Heart left ventricle (tissue), 16 donors: ENCODE results near the gene PMEPA1. TPM values are rescaled to one million over a fixed set of nuclear protein-coding genes. Genes with fewer than 3 reads are reported as not detected.

ENCODE experiments used
- ATAC-seq, 4 donors: fragments of 200-7000 bp; cut with Tn5 transposase; one replicate each; pipeline ENCODE4 v1.9.1; 2020 to 2022; ENCODE audit warnings: moderate library complexity in 4 of 4, mild to moderate bottlenecking in 3 of 4, moderate number of reproducible peaks in 1 of 4
- DNase-seq, 5 donors: peaks; one replicate each; pipeline ENCODE4 v3.0.0-alpha.2; 2020
- H3K27ac ChIP-seq, 12 donors: fragments of 200-600 bp; sonication (generic) in 4 of 12; one replicate each; pipeline versions ENCODE4 v1.5.0 to v1.8.0; 2016 to 2022; ENCODE audit warnings: mild to moderate bottlenecking in 2 of 12
- H3K27me3 ChIP-seq, 9 donors: fragments of 200-600 bp; sonication (generic) in 2 of 9; one replicate each; pipeline versions ENCODE4 v1.5.1 to v1.8.0; 2016 to 2022; ENCODE audit warnings: mild to moderate bottlenecking in 3 of 9
- H3K36me3 ChIP-seq, 9 donors: fragments of 200-600 bp; sonication (generic) in 2 of 9; one replicate each; pipeline versions ENCODE4 v1.5.0 to v1.8.0; 2018 to 2022; ENCODE audit warnings: mild to moderate bottlenecking in 2 of 9
- H3K4me1 ChIP-seq, 12 donors: fragments of 200-600 bp; sonication (generic) in 4 of 12; one replicate each; pipeline versions ENCODE4 v1.5.0 to v1.8.0; 2016 to 2022; ENCODE audit warnings: mild to moderate bottlenecking in 3 of 12
- H3K4me3 ChIP-seq, 12 donors: fragments of 200-600 bp; sonication (generic) in 4 of 12; one replicate each; pipeline versions ENCODE4 v1.5.0 to v1.8.0; 2017 to 2022; ENCODE audit warnings: mild to moderate bottlenecking in 9 of 12, moderate library complexity in 4 of 12
- H3K9me3 ChIP-seq, 12 donors: fragments of 200-600 bp; sonication (generic) in 4 of 12; one replicate each; pipeline versions ENCODE4 v1.5.0 to v1.8.0; 2016 to 2022; ENCODE audit warnings: mild to moderate bottlenecking in 1 of 12
- POLR2A ChIP-seq, 2 donors: fragments of 450-650 bp; IDR thresholded peaks; one replicate each; pipeline ENCODE4 v1.6.1; 2017; ENCODE audit warnings: antibody characterized with exemption in 2 of 2, mild to moderate bottlenecking in 2 of 2, moderate library complexity in 2 of 2
- WGBS, 4 donors: extraction: QIAGEN DNeasy Blood & Tissue Kit in 2 of 4; methylation state at CpG; one replicate each; pipeline versions ENCODE4 v1.1.5 to v1.1.7; 2013 to 2018; 5-methylcytosine and 5-hydroxymethylcytosine counted together
- intact Hi-C, 10 donors: fragments of 100-400 bp; cut with DNase I; formaldehyde crosslinking; loops; one replicate each; pipeline versions ENCODE4 v1.11.1 to v1.14.2; 2022
- polyA plus RNA-seq, 2 donors: library from polyadenylated mRNA; stranded (reverse); fragments of 200-250 nt; gene quantifications; one replicate each; pipeline ENCODE4 v1.2.3, GENCODE V29; 2013
- total RNA-seq, 9 donors: library from RNA; depleted of rRNA in 2 of 9; stranded (reverse); fragments of >200 nt in 2 of 9; fragmentation: NEBNext Ultra II Directional in 3 of 9; extraction: Animal tissue kit (Norgen Biotek cat#: 25700) in 3 of 9; gene quantifications; one replicate each; pipeline versions ENCODE4 v1.1.0 to v1.2.4, GENCODE V29; 2016 to 2023
- TF ChIP-seq, protein P1 (sequence below), 12 donors: fragments of 200-600 bp; sonication (generic) in 4 of 12; IDR thresholded peaks; one replicate each; pipeline versions ENCODE4 v1.5.0 to v1.8.0; 2018 to 2022; ENCODE audit warnings: antibody characterized with exemption in 12 of 12, mild to moderate bottlenecking in 5 of 12
- donor health status: ischemic (EF 13 %, LVEDD 7.1; RV severe dilation, severe dysfunction).
- donor health status: healthy with polysubstance abuse.
- donor health status: DM: no; HTN: yes; CAD: no.
- donor health status: DM: no; HTN: no; CAD: no.
- donor health status: ischemic (EF 25% LVEDD 6.9; RV normal size, moderate dysfunction).
- donor health status: ischemic (EF 25% LVEDD 5.7; RV mildly dilated, moderate dysfunction).
- donor health status: healthy.
- donor health status: DM: yes; HTN: yes; CAD: no.
- donor health status: ischemic (EF 35%, LVEDD 5.7; RV mildly dilated, moderate dysfunction).
- donor health status: nonischemic (EF 11% LVEDD 7.7; RV severe dilation, severe dysfunction).
- donor health status: DM: yes; HTN: yes; CAD: no.
- donor health status: PGD.
- donor health status: ischemic (EF 29% LVEDD 5.4; RV normal size, mild dysfunction).
- donor health status: nonischemic (EF 23%, LVEDD 6.1; RV moderate dilation, normal function).

PMEPA1 gene
- total and polyA plus RNA-seq, 11 donors: 12.6 to 115 (median 30.0) TPM

DNA sequence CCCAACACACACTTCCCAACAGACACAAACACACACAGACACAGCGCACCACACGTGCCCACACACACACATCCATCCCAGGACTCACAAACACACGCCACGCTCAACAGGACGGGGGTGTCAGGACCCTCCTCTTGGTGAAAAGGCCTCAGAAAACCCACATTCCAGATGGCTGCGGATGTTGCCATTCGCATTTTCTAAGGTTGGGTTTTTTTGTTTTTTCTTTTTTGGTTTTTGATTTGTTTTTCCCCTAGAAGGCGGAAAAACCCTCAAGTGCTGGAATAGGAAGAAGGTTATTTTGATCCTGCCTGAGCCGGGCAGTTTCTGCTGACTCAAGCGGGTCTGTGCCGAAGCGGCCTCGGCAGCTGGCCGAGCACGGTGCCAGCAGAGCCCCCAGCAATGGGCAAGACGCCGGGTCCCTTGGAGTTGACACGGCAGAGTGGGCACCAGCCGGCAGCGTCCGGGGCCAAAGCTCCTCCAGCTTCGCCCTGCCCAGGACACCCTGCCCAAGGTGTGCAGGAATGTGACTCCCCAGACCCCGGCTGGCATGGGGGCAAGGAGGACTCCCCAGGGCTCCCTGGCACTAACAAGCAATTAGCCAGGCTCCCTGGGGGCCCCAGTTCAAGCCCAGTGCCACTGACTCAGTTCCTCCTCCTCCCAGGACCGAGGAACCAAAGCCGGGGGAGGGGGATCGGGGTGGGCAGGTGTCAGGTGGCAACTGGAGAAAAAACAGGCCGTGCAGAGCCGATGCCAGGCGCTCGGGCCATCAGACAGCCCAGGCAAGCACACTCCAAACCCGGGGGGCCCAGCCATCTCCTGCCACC, 48.7 kb downstream of the PMEPA1 start:
- no peak for TF ChIP-seq POLR2A (IDR thresholded peaks at IDR 0.05)
- TF ChIP-seq, protein P1, sequence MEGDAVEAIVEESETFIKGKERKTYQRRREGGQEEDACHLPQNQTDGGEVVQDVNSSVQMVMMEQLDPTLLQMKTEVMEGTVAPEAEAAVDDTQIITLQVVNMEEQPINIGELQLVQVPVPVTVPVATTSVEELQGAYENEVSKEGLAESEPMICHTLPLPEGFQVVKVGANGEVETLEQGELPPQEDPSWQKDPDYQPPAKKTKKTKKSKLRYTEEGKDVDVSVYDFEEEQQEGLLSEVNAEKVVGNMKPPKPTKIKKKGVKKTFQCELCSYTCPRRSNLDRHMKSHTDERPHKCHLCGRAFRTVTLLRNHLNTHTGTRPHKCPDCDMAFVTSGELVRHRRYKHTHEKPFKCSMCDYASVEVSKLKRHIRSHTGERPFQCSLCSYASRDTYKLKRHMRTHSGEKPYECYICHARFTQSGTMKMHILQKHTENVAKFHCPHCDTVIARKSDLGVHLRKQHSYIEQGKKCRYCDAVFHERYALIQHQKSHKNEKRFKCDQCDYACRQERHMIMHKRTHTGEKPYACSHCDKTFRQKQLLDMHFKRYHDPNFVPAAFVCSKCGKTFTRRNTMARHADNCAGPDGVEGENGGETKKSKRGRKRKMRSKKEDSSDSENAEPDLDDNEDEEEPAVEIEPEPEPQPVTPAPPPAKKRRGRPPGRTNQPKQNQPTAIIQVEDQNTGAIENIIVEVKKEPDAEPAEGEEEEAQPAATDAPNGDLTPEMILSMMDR (IDR thresholded peaks at IDR 0.05): no peak
- ATAC-seq (no peak), DNase-seq (peak; percentile 8 to 56 (median 27))
- Histone ChIP-seq H3K4me1 (peaks cover 0 to 34% (median 5%) of the 10 kb centered on the region in 12 donors), H3K36me3 (peaks cover 0 to 35% (median 16%) of the 10 kb centered on the region in 9 donors), H3K9me3 (no peaks in the 10 kb centered on the region), H3K27ac (no peak overlapping the region), H3K27me3 (no peaks in the 10 kb centered on the region), H3K4me3 (no peak overlapping the region)
- WGBS, 4 donors: 82 to 91% (median 85%) methylated on average over 24 to 31 of the region's 31 CpGs
- intact Hi-C loops: no loop called here

DNA sequence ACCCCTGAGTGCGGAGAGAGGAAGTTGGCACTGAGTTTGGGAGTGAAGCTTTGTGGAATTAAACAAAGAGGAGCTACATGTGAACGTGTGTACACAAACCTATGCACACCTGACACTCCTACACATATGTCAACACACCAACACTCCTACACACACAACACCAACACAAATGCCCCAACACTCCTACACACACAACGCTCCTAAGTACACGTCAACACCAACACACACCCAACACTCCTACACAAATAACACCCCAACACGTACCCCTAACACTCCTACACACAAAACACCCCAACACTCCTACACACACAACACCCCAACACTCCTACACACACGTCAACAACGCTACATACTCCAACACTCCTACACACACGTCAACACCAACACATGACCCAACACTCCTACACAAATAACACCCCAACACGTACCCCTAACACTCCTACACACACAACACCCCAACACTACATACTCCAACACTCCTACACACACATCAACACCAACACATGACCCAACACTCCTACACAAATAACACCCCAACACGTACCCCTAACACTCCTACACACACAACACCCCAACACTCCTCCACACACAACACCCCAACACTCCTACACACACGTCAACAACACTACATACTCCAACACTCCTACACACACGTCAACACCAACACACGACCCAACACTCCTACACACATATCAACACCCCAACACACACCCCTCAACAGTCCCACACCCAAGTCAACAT, 49.5 kb downstream of the PMEPA1 start:
- no peak overlapping the region for H3K27ac ChIP-seq
- intact Hi-C loops: no loop called here

DNA sequence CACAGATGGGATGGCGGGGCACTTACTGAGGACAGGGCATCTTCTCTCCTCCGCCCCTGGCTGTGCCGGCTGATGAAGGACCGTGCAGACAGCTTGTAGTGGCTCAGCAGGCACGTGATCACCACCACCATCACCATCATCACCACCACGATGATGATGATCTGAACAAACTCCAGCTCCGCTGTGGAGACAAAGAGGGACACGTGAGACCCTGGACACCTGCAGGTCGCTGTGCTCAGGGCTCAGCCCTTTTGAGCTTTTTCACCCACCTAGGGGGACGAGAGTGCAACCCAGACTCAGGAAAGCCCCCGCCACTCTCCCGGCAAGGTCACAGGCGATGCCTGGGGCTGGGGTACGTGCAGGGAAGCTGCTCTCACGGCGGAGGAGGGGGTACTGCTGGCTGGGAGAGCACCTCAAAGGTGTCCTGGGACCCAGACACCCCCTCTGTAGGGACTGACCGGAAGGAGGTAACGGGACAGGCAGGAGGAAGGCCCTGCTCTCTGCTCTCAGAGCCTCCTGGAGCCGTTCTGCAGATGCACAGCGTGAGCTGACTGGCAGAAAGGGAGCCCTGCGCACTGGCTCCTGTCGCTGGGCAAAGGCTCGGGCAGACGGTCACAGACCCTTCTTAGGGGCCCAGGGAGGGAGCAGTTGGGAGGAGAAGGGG, 50.2 kb downstream of the PMEPA1 start:
- Histone ChIP-seq H3K4me1 (peaks cover 0 to 36% (median 5%) of the 10 kb centered on the region in 12 donors), H3K9me3 (no peaks in the 10 kb centered on the region), H3K36me3 (peaks cover 0 to 37% (median 16%) of the 10 kb centered on the region in 9 donors), H3K4me3 (no peak overlapping the region), H3K27me3 (no peaks in the 10 kb centered on the region), H3K27ac (no peak overlapping the region)
- intact Hi-C loops: loop anchor here in 7 of 10 donors (5.0 to 10.0 kb wide), 8 partner anchors 48 to 515 kb away; no protein-coding TSS in a partner anchor
- ATAC-seq (no peak), DNase-seq (peak; percentile 7 to 52 (median 16))
- 88 to 95% (median 92%) methylated on average over 17 to 24 of the region's 24 CpGs for WGBS, 4 donors
- TF ChIP-seq POLR2A (IDR thresholded peaks at IDR 0.05): no peak
- TF ChIP-seq, protein P1 (IDR thresholded peaks at IDR 0.05): no peak

More for the DNA sequence above, 49.5 kb downstream of the PMEPA1 start:
- DNase-seq (peak in 2 of 5 donors; percentile 1 to 11), ATAC-seq (no peak)
- H3K27me3 ChIP-seq: no peaks in the 10 kb centered on the region
- no peak for TF ChIP-seq POLR2A (IDR thresholded peaks at IDR 0.05)
- TF ChIP-seq, protein P1 (IDR thresholded peaks at IDR 0.05): no peak
- H3K4me3 ChIP-seq: no peak overlapping the region
- no peaks in the 10 kb centered on the region for H3K9me3 ChIP-seq
- peaks cover 0 to 37% (median 16%) of the 10 kb centered on the region in 9 donors for H3K36me3 ChIP-seq
- H3K4me1 ChIP-seq: peaks cover 0 to 36% (median 5%) of the 10 kb centered on the region in 12 donors
- 92 to 93% (median 92%) methylated on average over 13 of the region's 13 CpGs for WGBS, 4 donors
